ENCODE results near the gene ANGPTL4. TPM values are rescaled to one million over a fixed set of nuclear protein-coding genes. Genes with fewer than 3 reads are reported as not detected.

ANGPTL4 gene
- total and polyA plus RNA-seq, 2 of the 13 experiments (the other 11 are each of a cell fraction or from before 2014, with no cell fraction given) = 0.80 to 21.7 TPM

GRCh38 chr19:8361921-8362793 is 1.8 kb upstream of the ANGPTL4 start (continued):
- no peak for TF ChIP-seq SNAPC5 (CRISPR knock-in tag; IDR thresholded peaks at IDR 0.05; ENCODE audit: borderline replicate concordance)
- no peak for TF ChIP-seq ARID2 (CRISPR knock-in tag; IDR thresholded peaks at IDR 0.05; ENCODE audit: borderline replicate concordance)
- TF ChIP-seq MNT (IDR thresholded peaks at IDR 0.05) = no peak
- no peak; the same call in 1 of the 2 replicates for TF ChIP-seq PHF20 (CRISPR knock-in tag; IDR thresholded peaks at IDR 0.05)
- no peak for TF ChIP-seq NCOA2 (CRISPR knock-in tag; IDR thresholded peaks at IDR 0.05)
- TF ChIP-seq ZNF572 (CRISPR knock-in tag; IDR thresholded peaks at IDR 0.05) = no peak; the same call in 1 of the 2 replicates
- no peak for TF ChIP-seq REL (CRISPR knock-in tag; conservative IDR thresholded peaks at IDR 0.05)
- TF ChIP-seq ZBTB39 (CRISPR knock-in tag; IDR thresholded peaks at IDR 0.05) = 0 out of 2 replicates have a peak, but pooled peaks have one; percentile 56
- no peak for TF ChIP-seq PHB2 (IDR thresholded peaks at IDR 0.05; ENCODE audit: partially characterized antibody)
- TF ChIP-seq ATAD3A (CRISPR knock-in tag; IDR thresholded peaks at IDR 0.05) = no peak
- peak; percentile 49; the same call in 1 of the 2 replicates for TF ChIP-seq UBTF (CRISPR knock-in tag; IDR thresholded peaks at IDR 0.05)
- no peak for TF ChIP-seq GPBP1L1 (CRISPR knock-in tag; IDR thresholded peaks at IDR 0.05)
- no peak for TF ChIP-seq ZNF124 (CRISPR knock-in tag; IDR thresholded peaks at IDR 0.05)
- no peak for TF ChIP-seq ZNF142 (CRISPR knock-in tag; IDR thresholded peaks at IDR 0.05)
